WTC11 (cell line): ENCODE results near the gene RXRA. TPM values are rescaled to one million over a fixed set of nuclear protein-coding genes. Genes with fewer than 3 reads are reported as not detected.

Experiments used
- ATAC-seq: fragments of 200-7000 bp; cut with Tn5 transposase; 2 replicates; pipeline ENCODE4 v1.10.0; 2021; ENCODE audit warnings: mild to moderate bottlenecking, moderate library complexity
- CTCF ChIA-PET: fragments of 300-600 bp; sonication (Branson Sonifier 250); formaldehyde crosslinking; loops from one replicate; lab custom pipeline; 2021; ENCODE audit warnings: antibody characterized with exemption; lab: Charles Lee
- POLR2A ChIA-PET: fragments of 350-600 bp; sonication (Branson Sonifier 250); formaldehyde crosslinking; loops from one replicate; lab custom pipeline; 2021; ENCODE audit warnings: antibody characterized with exemption; lab: Charles Lee
- DNase-seq: peaks from one replicate; pipeline ENCODE4 v3.0.0; 2021; ENCODE audit warnings: low spot score
- H3K27ac Mint-ChIP-seq: 2 replicates; pipeline ENCODE4 v1.8.0; 2021; ENCODE audit warnings: mixed read lengths
- H3K27me3 Mint-ChIP-seq: 2 replicates; pipeline ENCODE4 v1.8.0; 2021; ENCODE audit warnings: low read depth, mild to moderate bottlenecking, moderate library complexity, mixed read lengths
- H3K36me3 Mint-ChIP-seq: 2 replicates; pipeline ENCODE4 v1.8.0; 2021; ENCODE audit warnings: mixed read lengths
- H3K4me1 Mint-ChIP-seq: 2 replicates; pipeline ENCODE4 v1.8.0; 2022; ENCODE audit warnings: mixed read lengths
- H3K4me3 Mint-ChIP-seq: 2 replicates; pipeline ENCODE4 v1.8.0; 2021; ENCODE audit warnings: mild to moderate bottlenecking, moderate library complexity, mixed read lengths
- H3K9me3 Mint-ChIP-seq: 2 replicates; pipeline ENCODE4 v1.8.0; 2021; ENCODE audit warnings: mixed read lengths
- ARID4B ChIP-seq: sonication (generic); formaldehyde crosslinking; IDR thresholded peaks from 2 replicates; pipeline ENCODE4 v1.8.0; 2023; ENCODE audit warnings: missing genetic modification reagents, mild to moderate bottlenecking, borderline replicate concordance
- ATF1 ChIP-seq: sonication (generic); formaldehyde crosslinking; IDR thresholded peaks from 2 replicates; pipeline ENCODE4 v1.8.1; 2023; ENCODE audit warnings: mild to moderate bottlenecking, moderate library complexity, missing genetic modification reagents
- CREM ChIP-seq: sonication (generic); formaldehyde crosslinking; IDR thresholded peaks from 2 replicates; pipeline ENCODE4 v1.8.1; 2022; ENCODE audit warnings: mild to moderate bottlenecking, missing genetic modification reagents, moderate library complexity
- CTCF ChIP-seq: fragments of 200-600 bp; IDR thresholded peaks from 2 replicates; pipeline ENCODE4 v1.8.0; 2022; ENCODE audit warnings: antibody characterized with exemption
- FOXP1 ChIP-seq: sonication (generic); formaldehyde crosslinking; IDR thresholded peaks from 2 replicates; pipeline ENCODE4 v1.8.0; 2022; ENCODE audit warnings: missing genetic modification reagents, mild to moderate bottlenecking, moderate library complexity, borderline replicate concordance
- FOXP4 ChIP-seq: sonication (generic); formaldehyde crosslinking; IDR thresholded peaks from 2 replicates; pipeline ENCODE4 v1.8.0; 2022; ENCODE audit warnings: mild to moderate bottlenecking, missing genetic modification reagents
- GTF2I ChIP-seq: fragments of 250-450 bp; sonication (Bioruptor Pico); conservative IDR thresholded peaks from 2 replicates; pipeline ENCODE4 v1.4.0; 2021; ENCODE audit warnings: mild to moderate bottlenecking
- JUN ChIP-seq: sonication (generic); formaldehyde crosslinking; IDR thresholded peaks from 2 replicates; pipeline ENCODE4 v1.8.0; 2023; ENCODE audit warnings: mild to moderate bottlenecking, missing genetic modification reagents
- NFATC4 ChIP-seq: fragments of 250-450 bp; sonication (Bioruptor Pico); IDR thresholded peaks from 2 replicates; pipeline ENCODE4 v1.9.0; 2021; ENCODE audit warnings: mild to moderate bottlenecking
- NR1H2 ChIP-seq: sonication (generic); formaldehyde crosslinking; IDR thresholded peaks from 2 replicates; pipeline ENCODE4 v1.9.0; 2021; ENCODE audit warnings: mild to moderate bottlenecking, moderate library complexity, missing genetic modification reagents
- NR3C1 ChIP-seq: sonication (generic); formaldehyde crosslinking; conservative IDR thresholded peaks from 2 replicates; pipeline ENCODE4 v1.8.1; 2023; ENCODE audit warnings: low read depth, mild to moderate bottlenecking, missing genetic modification reagents
- RELA ChIP-seq: sonication (generic); formaldehyde crosslinking; IDR thresholded peaks from 2 replicates; pipeline ENCODE4 v1.8.1; 2022; ENCODE audit warnings: missing genetic modification reagents, mild to moderate bottlenecking, borderline replicate concordance
- ZNF263 ChIP-seq: sonication (generic); formaldehyde crosslinking; IDR thresholded peaks from 2 replicates; pipeline ENCODE4 v1.8.1; 2022; ENCODE audit warnings: low read depth, mild to moderate bottlenecking, moderate library complexity, missing genetic modification reagents
- ZNF317 ChIP-seq: sonication (generic); formaldehyde crosslinking; IDR thresholded peaks from 2 replicates; pipeline ENCODE4 v1.8.1; 2023; ENCODE audit warnings: low read depth, mild to moderate bottlenecking, moderate library complexity, missing genetic modification reagents, borderline replicate concordance
- ZNF532 ChIP-seq: fragments of 250-450 bp; sonication (Bioruptor Pico); IDR thresholded peaks from 2 replicates; pipeline ENCODE4 v1.9.0; 2021; ENCODE audit warnings: mild to moderate bottlenecking, borderline replicate concordance
- total RNA-seq: library from RNA; stranded (reverse); gene quantifications from 3 replicates; pipeline ENCODE4 v1.2.3, GENCODE V29; 2021
- TF ChIP-seq, protein P1 (sequence below): sonication (generic); formaldehyde crosslinking; IDR thresholded peaks from 2 replicates; pipeline ENCODE4 v1.8.1; 2022; ENCODE audit warnings: missing genetic modification reagents, borderline replicate concordance
- TF ChIP-seq, protein P2 (sequence below): sonication (generic); formaldehyde crosslinking; IDR thresholded peaks from 2 replicates; pipeline ENCODE4 v1.8.1; 2023; ENCODE audit warnings: mild to moderate bottlenecking, missing genetic modification reagents, borderline replicate concordance

RXRA gene
- total RNA-seq, 1 experiment from 2014 or later = 27.5 TPM

GRCh38 chr9:134411440-134412297 is 85.4 kb downstream of the RXRA start (continued):
- TF ChIP-seq, protein P1, sequence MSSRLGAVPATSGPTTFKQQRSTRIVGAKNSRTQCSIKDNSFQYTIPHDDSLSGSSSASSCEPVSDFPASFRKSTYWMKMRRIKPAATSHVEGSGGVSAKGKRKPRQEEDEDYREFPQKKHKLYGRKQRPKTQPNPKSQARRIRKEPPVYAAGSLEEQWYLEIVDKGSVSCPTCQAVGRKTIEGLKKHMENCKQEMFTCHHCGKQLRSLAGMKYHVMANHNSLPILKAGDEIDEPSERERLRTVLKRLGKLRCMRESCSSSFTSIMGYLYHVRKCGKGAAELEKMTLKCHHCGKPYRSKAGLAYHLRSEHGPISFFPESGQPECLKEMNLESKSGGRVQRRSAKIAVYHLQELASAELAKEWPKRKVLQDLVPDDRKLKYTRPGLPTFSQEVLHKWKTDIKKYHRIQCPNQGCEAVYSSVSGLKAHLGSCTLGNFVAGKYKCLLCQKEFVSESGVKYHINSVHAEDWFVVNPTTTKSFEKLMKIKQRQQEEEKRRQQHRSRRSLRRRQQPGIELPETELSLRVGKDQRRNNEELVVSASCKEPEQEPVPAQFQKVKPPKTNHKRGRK = no peak
- TF ChIP-seq NFATC4 (CRISPR knock-in tag) = no peak
- TF ChIP-seq ZNF263 (CRISPR knock-in tag) = no peak
- no peak for TF ChIP-seq CREM (CRISPR knock-in tag)
- TF ChIP-seq NR3C1 (CRISPR knock-in tag) = no peak
- no peak for TF ChIP-seq RELA (CRISPR knock-in tag)
- no peak for TF ChIP-seq GTF2I
- no peak for TF ChIP-seq CTCF

- ATAC-seq = peak; percentile 31
- Mint-ChIP-seq H3K27ac (no peak overlapping the region), H3K27me3 (no peaks in the 10 kb centered on the region), H3K9me3 (no peaks in the 10 kb centered on the region), H3K4me1 (peaks cover 6% of the 10 kb centered on the region; the same call in 1 of the 2 replicates), H3K4me3 (no peak overlapping the region), H3K36me3 (no peaks in the 10 kb centered on the region)
- ChIA-PET CTCF (interaction anchor here (0.8 kb wide), 1 partner anchor 12 kb away, joined by 3 read pairs; no protein-coding TSS in a partner anchor), POLR2A (no interaction called here)
- DNase-seq = no peak
- no peak for TF ChIP-seq FOXP4 (CRISPR knock-in tag)
- TF ChIP-seq NR1H2 (CRISPR knock-in tag) = no peak
- TF ChIP-seq FOXP1 = no peak
- TF ChIP-seq ZNF532 (CRISPR knock-in tag) = no peak
- no peak for TF ChIP-seq JUN
- TF ChIP-seq, protein P2, sequence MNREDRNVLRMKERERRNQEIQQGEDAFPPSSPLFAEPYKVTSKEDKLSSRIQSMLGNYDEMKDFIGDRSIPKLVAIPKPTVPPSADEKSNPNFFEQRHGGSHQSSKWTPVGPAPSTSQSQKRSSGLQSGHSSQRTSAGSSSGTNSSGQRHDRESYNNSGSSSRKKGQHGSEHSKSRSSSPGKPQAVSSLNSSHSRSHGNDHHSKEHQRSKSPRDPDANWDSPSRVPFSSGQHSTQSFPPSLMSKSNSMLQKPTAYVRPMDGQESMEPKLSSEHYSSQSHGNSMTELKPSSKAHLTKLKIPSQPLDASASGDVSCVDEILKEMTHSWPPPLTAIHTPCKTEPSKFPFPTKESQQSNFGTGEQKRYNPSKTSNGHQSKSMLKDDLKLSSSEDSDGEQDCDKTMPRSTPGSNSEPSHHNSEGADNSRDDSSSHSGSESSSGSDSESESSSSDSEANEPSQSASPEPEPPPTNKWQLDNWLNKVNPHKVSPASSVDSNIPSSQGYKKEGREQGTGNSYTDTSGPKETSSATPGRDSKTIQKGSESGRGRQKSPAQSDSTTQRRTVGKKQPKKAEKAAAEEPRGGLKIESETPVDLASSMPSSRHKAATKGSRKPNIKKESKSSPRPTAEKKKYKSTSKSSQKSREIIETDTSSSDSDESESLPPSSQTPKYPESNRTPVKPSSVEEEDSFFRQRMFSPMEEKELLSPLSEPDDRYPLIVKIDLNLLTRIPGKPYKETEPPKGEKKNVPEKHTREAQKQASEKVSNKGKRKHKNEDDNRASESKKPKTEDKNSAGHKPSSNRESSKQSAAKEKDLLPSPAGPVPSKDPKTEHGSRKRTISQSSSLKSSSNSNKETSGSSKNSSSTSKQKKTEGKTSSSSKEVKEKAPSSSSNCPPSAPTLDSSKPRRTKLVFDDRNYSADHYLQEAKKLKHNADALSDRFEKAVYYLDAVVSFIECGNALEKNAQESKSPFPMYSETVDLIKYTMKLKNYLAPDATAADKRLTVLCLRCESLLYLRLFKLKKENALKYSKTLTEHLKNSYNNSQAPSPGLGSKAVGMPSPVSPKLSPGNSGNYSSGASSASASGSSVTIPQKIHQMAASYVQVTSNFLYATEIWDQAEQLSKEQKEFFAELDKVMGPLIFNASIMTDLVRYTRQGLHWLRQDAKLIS (CRISPR knock-in tag) = no peak
- no peak for TF ChIP-seq ARID4B (CRISPR knock-in tag)
- no peak for TF ChIP-seq ZNF317 (CRISPR knock-in tag)
- TF ChIP-seq ATF1 (CRISPR knock-in tag) = no peak
Observed at GRCh38 chr9:134412298-134412711, 86.0 kb downstream of the RXRA start.
